HG02759 (cell line): ENCODE data around the gene ZHX3.
"Not testable (repeated sequence)": the region's sequence is repeated elsewhere in the genome, so short reads cannot be mapped to it uniquely, and the experiment has no call there.

Experiments used
- ATAC-seq: cut with Tn5 transposase; IDR thresholded peaks from one replicate; pipeline ENCODE4 v1.9.1; 2021; ENCODE audit warnings: mild to moderate bottlenecking, moderate library complexity; ENCODE audit not compliant: unreplicated experiment

Gene ZHX3

GRCh38 chr20:41137614-41138474 is 179.7 kb downstream of the ZHX3 start:
- ATAC-seq = peak; percentile 14

- ATAC-seq = peak; percentile 68
These were observed 180.6 kb downstream of the ZHX3 start, which contains the start of gene PLCG1 for GRCh38 chr20:41136680-41137613. TSS of gene PLCG1 (plus strand) at chr20:41137543. CDS start at chr20:41137642, 99 bp downstream.

GRCh38 chr20:41135888-41136679 is 181.4 kb downstream of the ZHX3 start:
- no peak for ATAC-seq

- ATAC-seq = no peak
These were observed 182.2 kb downstream of the ZHX3 start for GRCh38 chr20:41135187-41135887.

GRCh38 chr20:41134362-41135186 is 183.0 kb downstream of the ZHX3 start:
- ATAC-seq = no peak

GRCh38 chr20:41133709-41134361 is 183.7 kb downstream of the ZHX3 start:
- peak; percentile 36 for ATAC-seq

- not testable (repeated sequence) for ATAC-seq
These were observed 185.1 kb downstream of the ZHX3 start for GRCh38 chr20:41132388-41132775.

GRCh38 chr20:41131594-41132387 is 185.7 kb downstream of the ZHX3 start:
- no peak for ATAC-seq
